Stimulated activated CD4-positive, alpha-beta T cell treated with anti-CD3 and anti-CD28 coated beads, Interleukin-15, amount 100 ng/mL, for 48 hours (primary cell): ENCODE measurements around the gene EMILIN3.

ENCODE experiments used
- DNase-seq, 2 donors: peaks; one replicate each; pipeline ENCODE4 v3.0.0-alpha.2; 2020; ENCODE audit warnings: low read depth in 2 of 2

The EMILIN3 gene

GRCh38 chr20:41366546-41367392 lies at the start of gene EMILIN3:
EMILIN3 (minus strand) TSS chr20:41366818; CDS start chr20:41366634, 184 bp downstream.
- DNase-seq: no peak

- no peak for DNase-seq
Measured at GRCh38 chr20:41415191-41415590, 48.6 kb upstream of the EMILIN3 start.

GRCh38 chr20:41413169-41413568 lies 46.6 kb upstream of the EMILIN3 start:
- DNase-seq: no peak

- no peak for DNase-seq
Measured at GRCh38 chr20:41412324-41413120, 45.9 kb upstream of the EMILIN3 start.

- DNase-seq: no peak
Measured at GRCh38 chr20:41411391-41411847, 44.8 kb upstream of the EMILIN3 start.

- no peak for DNase-seq
Measured at GRCh38 chr20:41408986-41409385, 42.4 kb upstream of the EMILIN3 start.

GRCh38 chr20:41408156-41408794 lies 41.7 kb upstream of the EMILIN3 start:
- no peak for DNase-seq

- DNase-seq: no peak
Measured at GRCh38 chr20:41407607-41408006, 41.0 kb upstream of the EMILIN3 start.

GRCh38 chr20:41406896-41407444 lies 40.4 kb upstream of the EMILIN3 start:
- no peak for DNase-seq

- no peak for DNase-seq
Measured at GRCh38 chr20:41406353-41406752, 39.7 kb upstream of the EMILIN3 start.

- DNase-seq: no peak
Measured at GRCh38 chr20:41405436-41405835, 38.8 kb upstream of the EMILIN3 start.

- DNase-seq: no peak
Measured at GRCh38 chr20:41403604-41404003, 37.0 kb upstream of the EMILIN3 start.

GRCh38 chr20:41398408-41398807 lies 31.8 kb upstream of the EMILIN3 start:
- no peak for DNase-seq

GRCh38 chr20:41395667-41396664 lies 29.3 kb upstream of the EMILIN3 start:
- DNase-seq: no peak

- DNase-seq: no peak
Measured at GRCh38 chr20:41394931-41395666, 28.5 kb upstream of the EMILIN3 start.

- no peak for DNase-seq
Measured at GRCh38 chr20:41394081-41394480, 27.5 kb upstream of the EMILIN3 start.

GRCh38 chr20:41393705-41394066 lies 27.1 kb upstream of the EMILIN3 start:
- no peak for DNase-seq

- DNase-seq: no peak
Measured at GRCh38 chr20:41392871-41393704, 26.5 kb upstream of the EMILIN3 start.

- DNase-seq: no peak
Measured at GRCh38 chr20:41392295-41392694, 25.7 kb upstream of the EMILIN3 start.
